Measurements from ENCODE around the gene CYB561A3.

Gene CYB561A3

DNA sequence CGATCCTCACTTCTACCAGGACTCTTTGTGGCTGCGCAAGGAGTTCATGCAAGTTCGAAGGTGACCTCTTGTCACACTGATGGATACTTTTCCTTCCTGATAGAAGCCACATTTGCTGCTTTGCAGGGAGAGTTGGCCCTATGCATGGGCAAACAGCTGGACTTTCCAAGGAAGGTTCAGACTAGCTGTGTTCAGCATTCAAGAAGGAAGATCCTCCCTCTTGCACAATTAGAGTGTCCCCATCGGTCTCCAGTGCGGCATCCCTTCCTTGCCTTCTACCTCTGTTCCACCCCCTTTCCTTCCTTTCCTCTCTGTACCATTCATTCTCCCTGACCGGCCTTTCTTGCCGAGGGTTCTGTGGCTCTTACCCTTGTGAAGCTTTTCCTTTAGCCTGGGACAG, 7.0 kb upstream of the CYB561A3 start:
- FAIRE-seq, result no peak

DNA sequence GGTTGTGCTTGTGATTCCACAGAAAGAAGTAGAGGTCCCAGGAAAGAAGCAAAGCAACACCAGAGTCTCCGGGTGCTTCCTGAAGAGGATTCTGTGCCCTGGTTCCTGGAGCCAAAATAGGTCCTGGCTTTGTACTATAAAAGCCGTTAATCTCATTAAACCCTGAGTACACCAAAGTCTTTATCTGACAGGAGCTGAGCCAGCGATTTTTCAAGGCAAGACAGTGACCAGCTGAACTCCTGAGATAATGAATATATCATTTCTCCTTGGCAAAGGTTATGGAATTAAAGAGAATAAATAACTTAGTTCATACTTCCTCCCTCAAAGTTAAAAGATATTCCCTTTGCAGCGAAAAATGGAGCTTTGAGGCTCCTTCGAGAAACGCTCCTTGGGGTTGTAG, 5.7 kb upstream of the CYB561A3 start:
- no peak for FAIRE-seq

DNA sequence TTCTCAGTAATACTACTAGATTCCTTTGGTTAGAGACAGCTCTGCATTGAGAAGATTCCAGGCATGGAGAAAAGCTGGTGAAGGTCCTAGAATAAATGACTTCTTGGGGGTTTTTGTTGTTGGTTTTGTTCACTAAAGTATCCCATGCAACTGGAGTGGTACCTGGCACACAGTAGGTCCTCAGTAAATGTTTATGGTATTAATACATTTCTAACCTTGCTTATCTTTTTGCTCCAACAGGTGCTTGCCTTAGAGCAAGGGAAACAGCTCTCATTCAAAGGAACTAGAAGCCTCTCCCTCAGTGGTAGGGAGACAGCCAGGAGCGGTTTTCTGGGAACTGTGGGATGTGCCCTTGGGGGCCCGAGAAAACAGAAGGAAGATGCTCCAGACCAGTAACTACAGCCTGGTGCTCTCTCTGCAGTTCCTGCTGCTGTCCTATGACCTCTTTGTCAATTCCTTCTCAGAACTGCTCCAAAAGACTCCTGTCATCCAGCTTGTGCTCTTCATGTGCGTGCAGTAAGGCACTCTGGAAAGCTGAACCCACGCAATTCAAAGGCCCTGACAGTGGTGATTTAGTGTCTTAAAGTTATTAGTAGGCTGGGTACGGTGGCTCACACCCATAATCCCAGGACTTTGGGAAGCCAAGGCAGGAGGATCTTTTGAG, 2.5 kb upstream of the CYB561A3 start:
- no peak for FAIRE-seq

DNA sequence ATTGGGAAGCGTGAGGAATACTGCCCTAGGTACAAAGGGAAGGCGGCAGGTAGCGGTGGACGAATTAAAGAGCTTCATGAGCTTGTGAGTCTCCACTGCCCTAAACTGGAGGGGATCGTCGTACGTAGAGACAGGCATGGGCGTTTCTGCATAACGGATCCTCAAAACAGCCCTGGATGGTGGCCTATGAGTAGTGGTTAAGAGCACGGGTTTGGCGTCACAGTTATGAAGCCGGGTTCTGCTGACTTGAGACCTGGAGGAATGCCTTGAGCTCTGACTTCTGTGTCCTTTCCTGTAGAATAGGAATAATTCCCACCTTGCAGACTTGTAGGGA, 827 bp upstream of the CYB561A3 start:
- FAIRE-seq, result no peak

DNA sequence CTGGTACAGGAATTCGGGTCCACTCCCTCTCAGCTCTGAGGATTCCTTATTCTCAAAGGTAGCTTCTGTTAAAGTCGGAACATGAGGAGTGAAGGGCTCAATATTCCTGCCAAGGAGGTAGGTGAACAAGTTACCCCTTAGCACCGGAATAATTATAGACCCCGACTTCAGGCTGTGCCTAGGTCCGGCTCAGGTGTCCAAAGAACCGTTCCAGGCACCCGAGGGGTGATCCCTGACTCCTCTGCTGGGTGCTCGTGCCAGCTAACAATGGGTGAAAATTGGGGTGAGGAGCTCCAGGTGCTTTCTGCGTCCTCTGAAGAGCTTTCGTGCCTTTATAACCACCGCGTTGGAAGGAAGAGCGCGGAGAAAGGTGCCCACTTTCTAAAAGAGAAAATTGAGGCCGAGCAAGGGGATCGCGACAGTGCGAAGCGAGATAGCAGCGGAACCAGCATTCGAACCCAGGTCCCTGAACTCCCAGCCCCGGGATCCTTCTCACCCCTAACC, 393 bp downstream of the CYB561A3 start:
- FAIRE-seq, result no peak

DNA sequence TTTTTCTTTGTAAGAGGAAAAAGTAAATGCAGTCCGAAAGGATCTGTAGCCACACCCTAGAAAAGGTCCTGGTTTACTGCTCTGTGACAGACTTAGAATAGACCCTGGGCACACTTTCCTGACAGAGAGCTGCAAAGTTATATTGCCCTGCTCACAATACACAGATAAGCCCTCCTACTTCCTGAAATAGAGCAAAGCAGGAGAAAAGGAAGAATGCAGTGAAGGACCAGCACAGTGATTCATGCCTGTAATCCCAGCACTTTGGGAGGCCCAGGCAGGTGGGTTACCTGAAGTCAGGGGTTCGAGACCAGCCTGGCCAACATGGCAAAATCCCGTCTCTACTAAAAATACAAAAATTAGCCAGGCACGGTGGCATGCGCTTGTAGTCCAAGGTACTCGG, 2.2 kb downstream of the CYB561A3 start:
- FAIRE-seq, result no peak

DNA sequence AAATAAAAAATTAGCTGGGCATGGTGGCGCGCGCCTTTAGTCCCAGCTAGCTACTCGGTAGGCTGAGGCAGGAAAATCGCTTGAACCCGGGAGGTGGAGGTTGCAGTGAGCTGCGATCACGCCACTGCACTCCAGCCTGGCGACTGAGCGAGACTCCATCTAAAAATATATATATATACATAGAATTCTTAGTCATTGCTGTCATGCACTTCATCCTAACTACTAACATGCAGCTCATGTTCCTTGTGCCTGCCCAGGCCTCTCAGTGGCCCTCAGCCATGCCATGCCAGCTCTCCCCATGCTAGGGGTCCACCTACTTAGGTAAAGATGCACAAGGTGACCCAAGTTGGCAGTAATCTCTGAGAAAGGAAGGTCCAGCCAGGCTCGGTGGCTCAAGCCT, 3.1 kb downstream of the CYB561A3 start:
- no peak for FAIRE-seq

DNA sequence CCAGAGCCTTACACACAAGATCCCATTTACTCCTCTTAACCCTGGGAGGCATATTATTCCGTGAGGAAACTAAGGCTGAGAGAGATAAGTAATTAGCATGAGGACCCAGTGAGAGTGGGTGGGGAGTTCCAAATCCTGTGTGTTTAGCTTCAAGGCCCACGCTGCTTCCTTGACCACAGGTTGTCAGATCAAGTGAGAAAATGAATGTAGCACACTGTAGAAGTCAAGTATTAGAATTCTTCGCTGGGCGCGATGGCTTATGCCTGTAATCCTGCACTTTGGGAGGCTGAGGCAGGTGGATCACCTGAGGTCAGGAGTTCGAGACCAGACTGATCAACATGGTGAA, 3.8 kb downstream of the CYB561A3 start:
- no peak for FAIRE-seq

DNA sequence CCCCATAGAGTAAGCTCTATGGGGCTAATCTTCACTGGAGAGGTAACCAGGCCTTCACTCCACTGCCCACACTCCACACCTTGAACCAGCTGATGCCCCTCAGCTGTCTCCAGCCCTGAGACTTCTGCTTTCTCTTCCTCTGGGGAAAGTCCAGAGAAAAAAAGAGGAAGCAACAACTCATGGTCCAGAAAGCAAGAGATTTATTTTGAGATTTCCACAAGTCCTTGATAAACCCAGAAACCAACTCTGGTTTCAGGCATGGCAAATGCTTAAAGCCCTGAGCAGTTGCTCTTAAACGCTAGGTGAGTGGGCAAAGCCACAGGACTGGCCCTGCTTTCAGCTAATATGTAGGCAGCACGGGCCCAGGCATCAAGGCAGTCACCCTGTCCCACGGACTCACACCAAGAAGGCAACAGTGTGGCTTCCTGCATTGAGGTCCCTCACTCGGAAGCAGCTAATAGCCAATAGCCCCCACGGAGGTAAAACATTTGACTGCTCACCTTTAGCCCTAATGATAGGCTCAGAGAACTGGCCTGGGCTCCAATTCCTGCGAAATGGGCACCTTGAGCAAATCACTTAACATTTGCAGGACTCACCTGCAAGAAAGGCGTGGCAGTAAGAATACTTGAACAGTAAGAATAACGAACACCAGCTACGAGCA, 4.3 kb downstream of the CYB561A3 start:
- FAIRE-seq, result no peak

DNA sequence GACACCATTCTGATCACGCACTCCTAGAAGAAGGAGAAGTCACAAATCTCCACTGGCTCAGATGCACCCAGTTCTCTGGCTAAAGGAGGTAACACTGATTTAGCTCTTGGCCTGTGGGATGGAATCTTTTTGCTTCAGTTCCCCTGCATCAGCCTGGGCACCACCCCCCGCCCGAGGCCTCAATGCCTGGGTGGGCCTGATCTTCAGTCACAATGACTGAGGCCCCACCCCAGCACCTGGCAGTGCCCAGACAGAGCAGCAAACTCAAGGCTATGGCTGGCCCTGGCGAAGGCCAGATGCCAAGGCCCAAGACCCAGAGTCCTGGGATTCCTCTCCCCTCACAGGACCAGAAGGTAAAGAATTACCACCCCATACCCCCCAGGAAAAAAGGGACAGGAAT, 5.0 kb downstream of the CYB561A3 start:
- no peak for FAIRE-seq

DNA sequence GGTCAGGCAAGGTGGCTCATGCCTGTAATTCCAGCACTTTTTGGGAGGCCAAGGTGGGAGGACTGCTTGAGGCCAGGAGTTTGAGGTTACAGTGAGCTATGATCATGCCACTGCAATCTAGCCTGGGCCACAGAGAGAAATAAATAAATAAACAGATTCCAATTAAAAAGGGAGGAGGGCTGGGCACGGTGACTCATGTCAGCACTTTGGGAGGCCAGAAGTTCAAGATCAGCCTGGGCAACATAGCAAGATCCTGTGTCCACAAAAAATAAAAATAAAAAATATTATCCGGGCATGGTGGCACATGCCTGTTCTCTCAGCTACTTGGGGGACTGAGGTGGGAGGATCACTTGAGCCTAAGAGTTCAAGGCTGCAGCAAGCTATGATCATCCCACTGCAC, 7.5 kb downstream of the CYB561A3 start:
- no peak for FAIRE-seq

DNA sequence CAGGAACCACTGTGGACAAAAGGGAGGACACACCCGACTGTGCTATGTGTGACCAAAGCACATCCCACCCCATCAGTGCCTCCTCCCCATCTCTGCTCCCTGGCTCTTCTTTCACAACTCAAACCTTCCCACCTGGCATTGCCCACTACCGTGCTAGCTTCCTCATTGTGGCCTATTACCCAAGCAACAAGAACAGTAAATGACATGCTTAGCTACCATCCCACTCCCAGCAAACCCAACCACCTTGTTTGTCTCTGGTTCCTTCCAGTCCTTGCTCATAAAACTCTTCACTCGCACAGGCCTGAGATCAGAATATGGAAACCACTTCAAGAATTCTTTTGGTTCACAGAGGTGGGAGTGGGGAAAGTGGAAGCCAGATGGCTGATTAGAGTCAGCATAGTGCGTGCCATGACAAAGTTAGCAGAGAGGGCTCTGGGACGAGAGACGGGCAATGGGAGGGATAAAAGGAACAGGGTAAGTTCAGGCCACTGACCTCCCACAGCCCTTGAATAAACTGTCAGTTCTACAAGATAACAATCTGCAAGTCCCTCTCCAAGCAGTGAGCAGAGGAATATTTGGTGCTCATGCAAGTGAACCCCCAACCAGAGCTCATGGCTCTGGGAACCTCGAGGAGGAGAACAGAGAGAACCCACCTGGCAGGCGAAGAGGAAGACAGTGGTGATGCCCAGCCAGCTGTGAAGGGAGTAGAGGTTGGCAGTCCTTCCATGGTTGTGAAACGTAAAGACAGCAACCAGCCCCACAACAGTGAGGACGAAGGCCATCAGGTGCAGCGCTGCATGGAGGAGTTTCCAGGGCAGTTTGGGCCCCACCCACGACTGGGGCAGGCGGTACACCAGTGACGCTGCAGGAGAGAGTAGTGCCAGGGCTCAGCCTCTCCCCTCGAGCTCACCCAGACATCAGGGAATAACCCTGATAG, 8.3 kb downstream of the CYB561A3 start:
- no peak for FAIRE-seq

DNA sequence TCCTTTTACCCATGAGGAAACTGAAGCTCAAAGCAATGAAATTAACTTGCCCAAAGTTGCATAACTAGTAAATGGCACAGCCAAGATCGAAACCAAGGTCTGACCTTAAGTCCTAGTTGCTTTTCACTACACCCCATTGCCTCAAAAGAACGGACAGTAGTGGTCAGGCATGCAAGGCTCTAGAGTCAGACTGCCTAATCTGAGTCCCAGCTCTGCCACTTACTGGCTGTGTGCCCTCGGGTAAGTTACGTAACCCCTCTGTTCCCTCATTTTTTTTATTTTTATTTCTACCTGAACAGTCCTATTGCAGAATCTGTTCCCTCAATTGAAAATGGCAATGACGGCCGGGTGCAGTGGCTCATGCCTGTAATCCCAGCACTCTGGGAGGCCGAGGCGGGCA, 9.6 kb downstream of the CYB561A3 start:
- FAIRE-seq, result no peak

DNA sequence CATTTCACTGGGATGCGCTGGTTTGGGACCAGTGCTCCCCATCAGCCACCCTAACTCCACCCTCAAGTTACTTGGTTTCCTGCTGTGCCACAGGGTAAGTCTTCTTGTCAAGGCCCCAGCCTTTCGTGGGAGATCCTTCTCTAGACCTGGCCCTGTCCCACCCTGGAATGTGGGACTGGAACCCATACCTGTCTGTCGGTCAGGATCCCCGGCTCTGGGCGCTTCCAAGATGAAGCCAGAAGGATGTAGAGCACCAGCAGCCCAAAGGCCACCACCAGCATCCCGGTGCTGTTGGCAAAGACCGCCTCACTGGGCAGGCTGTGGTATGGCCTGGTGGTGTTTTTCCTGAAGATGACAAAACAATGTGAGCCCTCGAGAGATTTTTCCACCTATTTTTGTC, 10.9 kb downstream of the CYB561A3 start:
- FAIRE-seq, result no peak

DNA sequence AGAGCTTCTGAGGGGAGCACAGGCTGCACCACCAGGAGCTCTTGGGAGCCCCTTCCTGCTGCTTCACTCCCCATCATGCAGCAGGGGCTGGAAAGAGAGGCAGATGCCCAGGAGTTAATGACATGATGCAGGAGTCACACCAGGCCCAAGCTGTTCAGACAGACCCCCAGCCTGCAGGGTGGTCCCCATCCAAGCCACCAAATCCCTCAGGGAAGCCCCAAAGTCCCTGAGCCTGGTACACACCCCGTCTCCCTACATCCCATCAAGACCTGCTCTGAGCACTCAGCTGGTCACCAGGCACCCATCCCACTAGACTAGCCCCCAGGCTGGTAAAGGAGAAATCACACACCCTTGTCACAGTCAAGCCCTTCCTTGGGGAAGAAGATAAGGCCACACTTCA, 11.3 kb downstream of the CYB561A3 start:
- FAIRE-seq, result no peak

DNA sequence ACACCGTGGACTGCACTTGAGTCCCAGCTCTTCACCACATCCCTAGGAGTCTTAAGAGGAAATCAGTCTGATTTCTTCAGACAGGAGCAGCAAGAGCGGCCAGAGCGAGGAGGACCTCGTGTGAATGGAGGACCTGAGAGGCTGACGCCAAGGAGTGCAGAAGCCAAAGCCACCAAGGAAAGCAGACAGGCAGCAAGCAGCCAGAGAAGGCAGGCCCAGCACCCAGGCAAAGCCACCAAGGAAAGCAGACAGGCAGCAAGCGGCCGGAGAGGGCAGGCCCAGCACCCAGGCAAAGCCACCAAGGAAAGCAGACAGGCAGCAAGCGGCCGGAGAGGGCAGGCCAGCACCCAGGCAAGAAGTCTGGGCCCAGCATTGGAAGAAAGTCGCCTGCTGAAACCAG, 11.8 kb downstream of the CYB561A3 start:
- FAIRE-seq, result no peak

DNA sequence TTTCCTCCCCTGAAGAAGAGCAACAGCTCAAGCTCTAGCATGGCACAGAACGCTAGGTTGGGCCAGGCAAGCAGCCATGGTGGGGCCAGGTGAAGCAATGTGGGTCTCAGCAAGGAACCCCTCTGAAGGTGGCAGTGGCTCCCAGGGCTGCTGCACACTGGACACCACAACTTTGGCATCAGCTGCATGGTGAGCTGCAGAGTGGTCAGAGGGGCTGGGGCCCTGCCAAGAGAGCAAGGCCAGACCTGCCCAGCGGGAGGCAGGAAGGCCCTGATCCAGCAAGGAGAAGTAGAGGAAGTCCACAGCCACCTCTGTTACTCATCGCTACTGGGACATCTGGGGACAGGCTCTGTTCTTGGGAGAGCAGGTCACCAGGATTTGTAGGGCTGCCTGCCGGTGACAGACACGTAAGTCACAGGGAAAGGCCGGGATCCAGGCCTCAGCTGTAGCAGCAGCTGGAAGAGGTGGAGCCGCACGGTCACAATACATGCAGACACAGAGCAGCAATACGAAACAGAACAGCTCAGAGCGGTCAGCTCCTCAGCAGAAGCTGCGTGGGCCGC, 12.4 kb downstream of the CYB561A3 start:
- no peak for FAIRE-seq

DNA sequence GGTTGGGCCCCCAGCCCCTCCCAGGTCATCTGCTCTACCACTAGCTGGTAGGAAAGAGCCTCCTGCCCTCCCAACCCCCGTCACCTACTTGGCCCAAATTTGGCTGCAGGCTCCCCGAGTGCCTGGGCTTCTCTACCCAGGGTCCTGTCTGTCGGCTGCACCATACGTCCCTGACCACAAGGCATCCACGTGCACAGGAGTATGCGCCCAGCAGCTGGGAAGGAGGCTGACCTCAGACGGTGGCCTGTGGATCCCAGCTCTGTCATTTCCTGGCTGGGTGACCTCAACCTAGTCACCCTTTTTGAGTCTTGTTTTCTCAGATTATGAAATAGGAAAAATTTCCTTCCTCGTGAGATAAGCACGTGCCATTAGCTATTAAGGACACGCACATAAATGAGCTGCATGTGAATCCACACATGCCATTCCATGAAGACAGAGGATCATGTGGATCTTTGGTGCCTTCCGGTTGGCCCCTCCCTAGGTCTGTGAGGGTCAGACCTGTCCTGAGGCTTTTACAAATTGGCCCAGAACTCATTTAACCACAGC, 13.7 kb downstream of the CYB561A3 start:
- no peak for FAIRE-seq

DNA sequence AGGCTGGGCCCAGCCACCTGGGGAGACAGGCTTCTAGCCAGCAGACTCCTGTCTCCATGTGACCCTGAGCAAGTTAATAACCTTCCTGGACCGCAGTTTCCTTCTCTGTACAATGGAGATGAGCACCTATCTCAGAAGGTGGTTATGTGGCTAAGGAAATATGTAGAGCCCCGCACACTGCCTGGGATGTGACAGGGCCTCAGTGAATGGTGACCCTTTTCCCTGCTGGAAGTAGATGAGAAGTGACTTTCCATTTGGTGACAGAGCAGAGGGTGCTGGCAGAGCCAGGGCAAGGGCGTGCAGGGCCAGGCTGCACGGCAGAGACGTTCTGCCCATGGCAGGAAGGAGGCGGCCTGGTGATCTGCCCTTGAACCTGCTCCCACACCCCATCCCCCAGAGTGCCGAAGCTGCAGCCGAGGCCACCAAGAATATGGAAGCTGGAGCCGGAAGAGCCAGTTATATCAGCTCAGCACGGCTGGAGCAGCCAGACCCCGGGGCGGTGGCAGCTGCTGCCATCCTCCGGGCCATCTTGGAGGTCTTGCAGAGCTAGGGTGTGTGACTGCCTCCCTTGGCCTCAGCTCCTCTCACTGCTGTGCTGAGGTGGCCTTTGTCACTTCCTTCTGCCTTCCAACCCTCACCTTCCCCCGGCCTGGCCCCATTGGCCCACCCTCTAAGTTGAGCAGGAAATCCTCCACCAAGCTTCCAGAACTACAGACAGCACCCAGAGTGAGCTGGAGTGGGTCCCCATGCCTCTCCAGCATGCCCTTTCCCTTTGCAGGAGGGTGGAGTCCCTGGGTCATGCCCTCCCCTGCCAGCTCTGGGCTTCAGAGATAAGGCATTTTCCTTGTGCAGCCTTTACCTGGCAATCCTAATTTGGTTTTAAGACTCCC, 15.5 kb downstream of the CYB561A3 start:
- FAIRE-seq, result no peak

DNA sequence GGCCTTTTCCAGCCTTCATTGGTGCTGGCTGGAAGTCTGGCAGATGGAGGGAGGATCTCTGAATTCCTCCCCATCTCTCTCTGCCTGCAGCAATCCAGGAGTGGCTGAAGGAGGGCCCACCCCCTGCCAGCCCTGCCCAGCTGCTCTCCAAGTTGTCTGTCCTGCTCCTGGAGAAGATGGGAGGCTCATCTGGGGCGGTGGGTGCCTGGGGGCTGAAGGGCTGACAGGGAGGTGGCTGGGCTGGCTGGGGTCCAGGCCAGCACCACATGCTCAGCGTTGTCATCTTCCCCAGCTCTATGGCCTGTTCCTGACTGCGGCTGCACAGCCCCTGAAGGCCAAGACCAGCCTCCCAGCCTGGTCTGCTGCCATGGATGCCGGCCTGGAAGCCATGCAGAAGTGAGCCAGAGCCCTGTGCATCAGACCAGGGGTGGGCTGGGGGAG, 16.5 kb downstream of the CYB561A3 start:
- FAIRE-seq, result no peak

DNA sequence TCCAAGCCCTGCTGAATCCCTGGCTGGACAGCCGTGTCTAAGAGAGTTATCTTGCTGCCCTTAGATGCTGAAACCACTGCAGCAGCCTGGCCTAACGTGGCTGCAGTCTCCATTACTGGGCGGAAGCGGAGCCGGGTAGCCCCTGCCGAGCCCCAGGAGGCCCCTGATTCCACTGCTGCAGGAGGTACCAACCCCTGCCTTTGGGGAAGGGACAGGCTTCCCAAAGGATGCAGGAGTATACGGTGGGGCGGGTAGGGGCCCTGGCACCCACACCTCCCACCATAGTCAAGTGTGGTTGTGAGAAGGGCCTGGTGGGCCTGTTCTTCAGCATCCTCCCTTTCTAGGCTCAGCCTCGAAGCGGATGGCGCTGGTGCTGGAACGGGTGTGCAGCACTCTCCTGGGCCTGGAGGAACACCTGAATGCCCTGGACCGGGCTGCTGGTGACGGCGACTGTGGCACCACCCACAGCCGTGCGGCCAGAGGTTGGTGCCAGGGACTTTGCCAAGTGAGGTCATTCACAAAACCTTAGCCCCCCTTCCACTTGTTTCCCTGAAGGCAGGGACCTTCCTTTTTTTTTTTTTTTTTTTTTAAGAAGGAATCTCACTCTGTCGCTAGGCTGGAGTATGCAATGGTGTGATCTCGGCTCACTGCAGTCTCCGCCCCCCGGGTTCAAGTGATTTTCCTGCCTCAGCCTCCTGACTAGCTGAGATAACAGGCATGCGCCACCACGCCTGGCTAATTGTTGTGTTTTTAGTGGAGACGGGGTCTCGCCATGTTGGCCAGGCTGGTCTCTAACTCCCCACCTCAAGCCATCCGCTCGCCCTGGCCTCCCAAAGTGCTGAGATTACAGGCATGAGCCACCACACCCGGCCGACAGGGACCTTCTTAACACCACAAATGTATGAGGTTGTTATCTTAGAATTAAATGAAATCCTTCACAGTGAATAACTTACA, 17.6 kb downstream of the CYB561A3 start:
- no peak for FAIRE-seq

All from A204.1 (cell line).